Measurements from ENCODE around the gene SLC9A8. TPM values are rescaled to one million over a fixed set of nuclear protein-coding genes. Genes with fewer than 3 reads are reported as not detected.

SLC9A8 gene
- total and polyA plus RNA-seq, 2 of the 8 experiments (the other 6 are each of a cell fraction or from before 2014, with no cell fraction given), result 3.2 to 6.2 TPM

- Histone ChIP-seq H3K18ac (ENCODE audit: extremely low read depth, low read length) (no peak overlapping the region), H2BK12ac (ENCODE audit: low read depth, low read length) (no peak overlapping the region), H2BK15ac (ENCODE audit: low read length) (no peak overlapping the region), H4K91ac (replicated peaks; ENCODE audit: insufficient read length, low read length) (no peak overlapping the region), H3K9ac (replicated peaks in 1 of 4; ENCODE audit: extremely low read depth in 1 of 4, low read depth in 3 of 4, low read length in 3 of 4) (no peak overlapping the region), H3K79me1 (ENCODE audit: low read depth, low read length) (no peaks in the 10 kb centered on the region), H3K23ac (ENCODE audit: insufficient read length) (no peak overlapping the region), H2BK20ac (ENCODE audit: low read length) (no peak overlapping the region), H2AK5ac (ENCODE audit: low read depth, low read length) (no peak overlapping the region), H3K4me2 (ENCODE audit: insufficient read depth in 1 of 2, low read depth in 2 of 2, low read length in 2 of 2) (no peak overlapping the region), H3K79me2 (ENCODE audit: control insufficient read depth in 1 of 2, insufficient read depth in 2 of 2, low read length in 2 of 2) (no peaks in the 10 kb centered on the region), H2BK5ac (ENCODE audit: low read depth, low read length) (no peak overlapping the region), H3K14ac (ENCODE audit: insufficient read length) (no peak overlapping the region), H3K4me3 (ENCODE audit: extremely low read depth in 1 of 4, insufficient read depth in 2 of 4, low read depth in 3 of 4, low read length in 4 of 4) (no peak overlapping the region), H3K36me3 (ENCODE audit: control insufficient read depth in 2 of 4, insufficient read depth in 4 of 4, low read length in 3 of 4) (peaks cover 0 to 3% (median 0%) of the 10 kb centered on the region in 4 experiments; a peak in 1 of 8 replicates), H4K8ac (ENCODE audit: extremely low read depth, insufficient read depth, low read length) (no peak overlapping the region), H3K4ac (replicated peaks; ENCODE audit: insufficient read length, low read depth, low read length) (no peak overlapping the region), H2AFZ (ENCODE audit: low read length) (no peak overlapping the region), H3K56ac (replicated peaks; ENCODE audit: insufficient read length, low read depth, low read length) (no peak overlapping the region), H4K5ac (ENCODE audit: insufficient read length, low read depth, low read length) (no peak overlapping the region), H3K23me2 (ENCODE audit: low read depth, low read length) (peaks cover 2% of the 10 kb centered on the region; the same call in 1 of the 2 replicates), H3K27ac (ENCODE audit: low read depth, low read length) (no peak overlapping the region), H3K4me1 (replicated peaks in 1 of 4; ENCODE audit: control insufficient read depth in 3 of 4, insufficient read depth in 4 of 4, low read length in 3 of 4) (peaks cover 4 to 18% (median 15%) of the 10 kb centered on the region in 4 experiments), H2BK120ac (replicated peaks; ENCODE audit: low read depth, low read length) (no peak overlapping the region), H4K20me1 (replicated peaks in 1 of 2; ENCODE audit: control insufficient read depth in 1 of 2, insufficient read depth in 2 of 2, low read length in 2 of 2) (no peaks in the 10 kb centered on the region), H3K9me3 (ENCODE audit: insufficient read depth in 2 of 2, low read depth in 1 of 2, low read length in 1 of 2) (peaks cover 0 to 6% of the 10 kb centered on the region in 2 experiments; a peak in 1 of 4 replicates), H3K27me3 (replicated peaks in 1 of 4; ENCODE audit: control insufficient read depth in 3 of 4, extremely low read depth in 1 of 4, insufficient read depth in 3 of 4, low read length in 3 of 4) (no peaks in the 10 kb centered on the region)
- CTCF ChIA-PET (ENCODE audit: partially characterized antibody), result no interaction called here
- FAIRE-seq (no peak), DNase-seq (ENCODE audit: low read depth in 1 of 2, low spot score in 2 of 2) (no peak)
- whole genome bisulfite sequencing, 2 experiments (ENCODE audit: extremely low coverage in 1 of 2, insufficient coverage in 1 of 2, insufficient read length in 1 of 2, insufficient replicate concordance in 2 of 2, low coverage in 1 of 2, low lambda C conversion rate in 2 of 2, missing lambda C conversion rate in 1 of 2), result 87% methylated on average over 5 of the region's 5 CpGs; no CpG with 5 or more reads in 1 of the 2 experiments
- POLR2A ChIA-PET (ENCODE audit: partially characterized antibody), result no interaction called here
- TF ChIP-seq SIX5 (IDR thresholded peaks at IDR 0.05; ENCODE audit: low read depth, low read length), result no peak
- TF ChIP-seq KDM4A (IDR thresholded peaks at IDR 0.05; ENCODE audit: low read depth, low read length, severe bottlenecking), result no peak
- no peak for TF ChIP-seq EGR1 (IDR thresholded peaks at IDR 0.05; ENCODE audit: borderline replicate concordance, low read depth, low read length)
Observed at GRCh38 chr20:49765413-49765736, 47.3 kb upstream of the SLC9A8 start.

Data from H1 (cell line).